GF-D8 (cell line): Measurements from ENCODE around the gene ZNF300.
"Not testable (repeated sequence)": the region's sequence is repeated elsewhere in the genome, so short reads cannot be mapped to it uniquely, and the experiment has no call there.

Source experiments
- DNase-seq: peaks from one replicate; lab custom pipeline; 2025; lab: John Stamatoyannopoulos, UW

Gene ZNF300

DNA sequence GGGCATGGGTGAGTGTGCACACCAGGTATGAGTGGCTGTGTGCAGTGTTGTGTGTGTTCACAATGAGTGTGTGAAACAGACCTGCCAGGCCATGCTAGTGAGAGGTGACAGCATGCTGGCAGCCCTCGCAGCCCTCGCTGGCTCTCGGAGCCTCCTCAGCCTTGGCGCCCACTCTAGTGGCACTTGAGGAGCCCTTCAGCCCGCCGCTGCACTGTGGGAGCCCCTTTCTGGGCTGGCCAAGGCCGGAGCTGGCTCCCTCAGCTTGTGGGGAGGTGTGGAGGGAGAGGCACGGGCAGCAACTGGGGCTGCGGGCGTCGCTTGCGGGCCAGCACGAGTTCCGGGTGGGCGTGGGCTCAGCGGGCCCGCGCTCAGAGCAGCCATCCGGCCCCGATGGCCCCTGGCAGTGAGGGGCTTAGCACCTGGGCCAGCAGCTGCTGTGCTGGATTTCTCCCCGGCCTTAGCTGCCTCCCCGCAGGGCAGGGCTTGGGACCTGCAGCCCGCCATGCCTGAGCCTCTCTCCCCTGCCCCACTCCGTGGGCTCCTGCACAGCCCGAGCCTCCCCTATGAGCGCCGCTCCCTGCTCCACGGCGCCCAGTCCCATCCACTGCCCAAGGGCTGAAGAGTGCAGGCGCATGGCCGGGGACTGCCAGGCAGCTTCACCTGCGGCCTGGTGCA lies 59.5 kb downstream of the ZNF300 start:
- DNase-seq: not testable (repeated sequence)
